Activated T-cell treated with anti-CD3 and anti-CD28 coated beads for 1 hour (primary cell): Measurements from ENCODE around the gene TUBB8B.
"Not testable (repeated sequence)": the region's sequence is repeated elsewhere in the genome, so short reads cannot be mapped to it uniquely, and the experiment has no call there.

ENCODE experiments used
- DNase-seq: peaks from one replicate; pipeline ENCODE4 v3.0.0-alpha.2; 2020; ENCODE audit warnings: low read depth

TUBB8B gene

GRCh38 chr18:49176-49665, at the start of gene TUBB8B:
TSS of gene TUBB8B (minus strand) at chr18:49615. CDS start at chr18:49557, 58 bp downstream.
- not testable (repeated sequence) for DNase-seq

GRCh38 chr18:97252-97914, 48.0 kb upstream of the TUBB8B start:
- DNase-seq, result not testable (repeated sequence)

- DNase-seq, result not testable (repeated sequence)
Observed at GRCh38 chr18:96767-97131, 47.3 kb upstream of the TUBB8B start.

- DNase-seq, result not testable (repeated sequence)
Observed at GRCh38 chr18:96101-96766, 46.8 kb upstream of the TUBB8B start.

- not testable (repeated sequence) for DNase-seq
Observed at GRCh38 chr18:95580-95979, 46.2 kb upstream of the TUBB8B start.

- not testable (repeated sequence) for DNase-seq
Observed at GRCh38 chr18:93897-94408, 44.5 kb upstream of the TUBB8B start.

- not testable (repeated sequence) for DNase-seq
Observed at GRCh38 chr18:91561-91960, 42.1 kb upstream of the TUBB8B start.

GRCh38 chr18:90396-91193, 41.2 kb upstream of the TUBB8B start:
- not testable (repeated sequence) for DNase-seq

- not testable (repeated sequence) for DNase-seq
Observed at GRCh38 chr18:89124-89523, 39.7 kb upstream of the TUBB8B start.

GRCh38 chr18:84801-85200, 35.4 kb upstream of the TUBB8B start:
- DNase-seq, result not testable (repeated sequence)

- DNase-seq, result not testable (repeated sequence)
Observed at GRCh38 chr18:82626-83209, 33.3 kb upstream of the TUBB8B start.

GRCh38 chr18:80881-81280, 31.5 kb upstream of the TUBB8B start:
- DNase-seq, result not testable (repeated sequence)

GRCh38 chr18:80202-80601, 30.8 kb upstream of the TUBB8B start:
- DNase-seq, result not testable (repeated sequence)

- DNase-seq, result not testable (repeated sequence)
Observed at GRCh38 chr18:75525-76160, 26.2 kb upstream of the TUBB8B start.

- DNase-seq, result not testable (repeated sequence)
Observed at GRCh38 chr18:73181-73777, 23.9 kb upstream of the TUBB8B start.

GRCh38 chr18:67701-68100, 18.3 kb upstream of the TUBB8B start:
- DNase-seq, result not testable (repeated sequence)

GRCh38 chr18:64279-64678, 14.9 kb upstream of the TUBB8B start:
- DNase-seq, result not testable (repeated sequence)

GRCh38 chr18:63656-64055, 14.2 kb upstream of the TUBB8B start:
- DNase-seq, result not testable (repeated sequence)

GRCh38 chr18:54388-54787, 5.0 kb upstream of the TUBB8B start:
- not testable (repeated sequence) for DNase-seq

- not testable (repeated sequence) for DNase-seq
Observed at GRCh38 chr18:48696-49095, 719 bp downstream of the TUBB8B start.

GRCh38 chr18:13177-13576, 36.2 kb downstream of the TUBB8B start:
- DNase-seq, result not testable (repeated sequence)
